ENCODE results near the gene IL32.

The IL32 gene, protein sequence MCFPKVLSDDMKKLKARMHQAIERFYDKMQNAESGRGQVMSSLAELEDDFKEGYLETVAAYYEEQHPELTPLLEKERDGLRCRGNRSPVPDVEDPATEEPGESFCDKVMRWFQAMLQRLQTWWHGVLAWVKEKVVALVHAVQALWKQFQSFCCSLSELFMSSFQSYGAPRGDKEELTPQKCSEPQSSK

DNA sequence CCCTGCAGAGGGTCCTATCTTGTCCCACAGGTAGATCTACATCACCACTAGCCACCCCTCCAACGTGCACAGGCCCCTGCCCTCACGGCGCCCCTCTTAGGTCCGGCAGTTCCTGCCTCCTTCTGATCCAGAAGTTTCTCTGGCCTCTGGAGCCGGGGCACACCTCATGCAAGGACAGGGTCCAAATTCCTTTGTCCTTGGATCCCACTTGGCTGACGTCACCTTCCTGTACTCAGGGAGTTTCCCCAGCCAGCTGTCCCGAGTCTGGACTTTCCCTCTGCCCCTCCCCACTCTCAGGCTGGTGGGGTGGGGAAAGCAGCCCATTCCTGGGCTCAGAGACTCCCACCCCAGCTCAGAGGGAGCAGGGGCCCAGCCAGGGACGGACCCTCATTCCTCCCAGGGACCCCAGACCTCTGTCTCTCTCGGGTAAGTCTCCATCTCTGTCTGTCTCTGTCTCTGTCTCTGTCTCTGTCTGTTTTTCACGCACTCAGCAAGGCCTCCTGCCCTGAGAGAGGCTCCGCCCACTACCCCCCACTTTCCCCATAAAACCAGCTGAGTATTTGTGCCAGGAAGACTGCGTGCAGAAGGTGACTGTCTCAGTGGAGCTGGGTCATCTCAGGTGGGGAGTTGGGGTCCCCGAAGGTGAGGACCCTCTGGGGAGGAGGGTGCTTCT, at the start of gene IL32:
TSS of gene IL32 (plus strand) at position 572 of the 673 bp plus-strand sequence. CDS start 172 bp downstream, outside the sequence.
- H3K4me3 ChIP-seq (ENCODE audit: low read depth, low read length), result no peak within 1 kb of the TSS

- no peak overlapping the region for H3K4me3 ChIP-seq (ENCODE audit: low read depth, low read length)
Observed at GRCh38 chr16:3015865-3016521, 49.4 kb upstream of the IL32 start.

- peak overlapping the region; percentile 93 for H3K4me3 ChIP-seq (ENCODE audit: low read depth, low read length)
Observed at GRCh38 chr16:3017344-3017743, 48.1 kb upstream of the IL32 start.

DNA sequence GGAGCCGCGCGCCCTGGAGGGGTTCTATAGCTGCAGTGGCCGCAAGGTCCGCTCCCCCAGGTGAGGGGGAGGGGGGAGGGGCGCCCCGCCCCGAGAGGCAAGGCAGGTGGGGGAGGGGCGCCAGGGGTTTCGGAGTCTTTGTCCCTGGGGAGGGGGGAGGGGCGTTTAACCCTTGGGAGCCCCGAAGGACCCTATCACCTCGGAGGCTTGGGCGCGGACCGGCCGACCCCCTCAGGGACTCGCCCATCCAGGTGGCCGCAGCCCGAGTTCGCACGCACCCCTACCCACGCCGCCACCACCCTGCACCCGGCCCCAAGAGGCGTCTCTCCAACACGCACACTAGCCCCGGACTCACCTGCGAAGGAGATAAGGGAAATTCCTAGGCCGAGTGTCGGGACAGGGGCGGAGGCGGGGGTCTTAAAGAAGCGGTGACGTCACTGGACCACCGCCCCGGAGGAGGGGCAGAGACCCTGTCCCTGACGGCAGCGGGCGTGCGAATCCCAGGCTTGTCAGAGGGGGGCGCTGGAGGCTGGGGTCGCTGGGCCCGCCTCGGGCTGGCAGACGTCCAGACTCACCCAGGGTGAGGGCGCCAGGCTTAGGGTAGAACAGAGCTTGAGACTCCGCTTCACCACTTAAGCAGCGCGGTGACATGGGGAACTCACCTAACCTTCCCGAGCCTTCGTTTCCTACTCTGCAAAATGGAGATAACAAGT, 47.5 kb upstream of the IL32 start, which contains the start of gene CLDN6:
TSS of gene CLDN6 (minus strand) at position 390 of the 713 bp plus-strand sequence. CDS start 2,162 bp downstream, outside the sequence.
- H3K4me3 ChIP-seq (ENCODE audit: low read depth, low read length), result peak within 1 kb of the TSS; percentile 93

- H3K4me3 ChIP-seq (ENCODE audit: low read depth, low read length), result peak overlapping the region; percentile 28
Observed at GRCh38 chr16:3019594-3020246, 45.7 kb upstream of the IL32 start.

DNA sequence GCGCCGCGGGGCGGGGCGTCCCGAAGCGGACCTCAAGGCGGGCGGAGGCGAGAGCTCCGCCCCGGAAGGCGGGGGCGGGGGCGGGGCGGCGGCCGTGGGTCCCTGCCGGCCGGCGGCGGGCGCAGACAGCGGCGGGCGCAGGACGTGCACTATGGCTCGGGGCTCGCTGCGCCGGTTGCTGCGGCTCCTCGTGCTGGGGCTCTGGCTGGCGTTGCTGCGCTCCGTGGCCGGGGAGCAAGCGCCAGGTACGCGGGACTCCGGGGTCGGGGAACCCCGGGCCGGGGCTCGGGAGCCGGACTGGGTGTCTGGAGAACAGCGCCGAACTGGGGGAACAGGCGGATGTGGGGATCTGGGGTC, 45.2 kb upstream of the IL32 start, which contains the start of gene TNFRSF12A:
TSS of gene TNFRSF12A (plus strand) at position 122 of the 357 bp plus-strand sequence. CDS start at position 152, 30 bp downstream.
- H3K4me3 ChIP-seq (ENCODE audit: low read depth, low read length), result peak within 1 kb of the TSS; percentile 85

DNA sequence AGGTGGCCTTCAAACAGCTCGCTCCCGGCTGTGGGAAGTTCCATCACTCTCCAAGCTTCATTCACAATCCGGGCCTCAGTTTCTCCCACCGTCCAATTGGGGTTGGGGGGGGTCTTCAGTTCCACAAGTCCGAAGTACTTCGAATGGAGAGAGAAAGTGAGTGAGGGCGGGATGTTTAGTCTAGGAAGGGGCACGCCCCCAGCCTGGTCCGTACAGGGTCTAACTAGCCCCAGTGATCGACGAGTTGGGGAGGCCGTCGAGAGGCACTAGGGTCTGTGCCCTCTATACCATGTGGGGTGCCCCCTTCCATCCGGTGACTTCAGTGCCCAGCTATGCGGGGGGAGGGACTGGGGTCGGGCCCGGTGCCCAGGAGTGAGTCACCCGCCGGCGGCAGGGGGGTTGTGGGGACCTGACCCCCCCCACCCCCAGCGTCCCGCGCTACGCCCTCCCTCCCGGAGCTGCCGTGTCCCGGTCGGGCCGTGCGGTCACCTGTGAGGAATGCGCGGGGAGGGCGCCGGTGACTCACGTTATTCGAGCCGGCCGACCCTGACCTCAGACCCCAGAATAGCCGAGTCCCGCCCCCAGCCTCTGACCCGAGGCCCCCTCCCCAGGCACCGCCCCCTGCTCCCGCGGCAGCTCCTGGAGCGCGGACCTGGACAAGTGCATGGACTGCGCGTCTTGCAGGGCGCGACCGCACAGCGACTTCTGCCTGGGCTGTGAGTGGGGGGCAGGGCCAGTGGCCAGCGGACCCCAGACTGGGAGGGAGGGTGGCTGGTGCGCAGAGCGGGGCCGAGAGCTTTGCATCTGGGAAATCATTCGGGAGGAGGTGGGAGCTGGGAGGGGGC, 44.6 kb upstream of the IL32 start:
- H3K4me3 ChIP-seq (ENCODE audit: low read depth, low read length), result peak overlapping the region; percentile 85

GRCh38 chr16:3021449-3022207, 43.8 kb upstream of the IL32 start:
- H3K4me3 ChIP-seq (ENCODE audit: low read depth, low read length), result peak overlapping the region; percentile 85

DNA sequence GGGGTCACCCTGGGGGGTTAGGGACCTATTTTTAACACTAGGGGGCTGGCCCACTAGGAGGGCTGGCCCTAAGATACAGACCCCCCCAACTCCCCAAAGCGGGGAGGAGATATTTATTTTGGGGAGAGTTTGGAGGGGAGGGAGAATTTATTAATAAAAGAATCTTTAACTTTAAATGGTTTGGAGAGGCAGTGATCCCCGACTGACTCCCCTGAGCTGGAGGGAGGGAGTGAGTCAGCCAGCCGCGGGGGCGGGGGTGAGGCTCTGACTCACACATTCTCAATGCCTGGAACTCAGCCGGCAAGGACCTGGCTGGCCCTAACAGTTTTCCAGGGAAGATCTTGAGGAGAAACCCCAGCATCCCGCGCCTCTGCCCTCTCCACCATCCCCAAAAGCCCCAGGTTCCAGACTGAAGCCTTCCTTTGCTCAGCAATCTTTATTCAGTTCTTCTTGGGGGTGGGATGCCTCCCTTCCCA, 43.2 kb upstream of the IL32 start:
- H3K4me3 ChIP-seq (ENCODE audit: low read depth, low read length), result peak overlapping the region; percentile 85

- H3K4me3 ChIP-seq (ENCODE audit: low read depth, low read length), result peak overlapping the region; percentile 85
Observed at GRCh38 chr16:3022684-3023414, 42.6 kb upstream of the IL32 start.

DNA sequence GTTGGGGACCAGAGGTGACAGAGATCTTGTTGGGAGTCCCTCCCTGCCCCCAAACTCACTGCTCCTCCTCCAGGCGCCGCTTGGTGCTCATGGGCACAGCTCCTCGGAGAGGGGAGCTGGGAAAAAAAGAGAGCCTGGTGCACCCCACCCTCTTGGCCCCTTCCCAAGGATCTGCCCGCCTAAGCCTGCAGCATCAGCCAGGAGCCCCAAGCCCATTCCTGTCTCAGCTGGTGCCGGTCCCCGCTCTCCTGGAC, 42.1 kb upstream of the IL32 start:
- H3K4me3 ChIP-seq (ENCODE audit: low read depth, low read length), result peak overlapping the region; percentile 85

GRCh38 chr16:3023669-3024478, 41.6 kb upstream of the IL32 start, which contains the start of the genes HCFC1R1 and THOC6:
Gene HCFC1R1, minus strand, starts transcription at chr16:3023942. Its CDS starts 1 bp downstream, at chr16:3023941.
Gene THOC6, plus strand, starts transcription at chr16:3024035. Its CDS starts 292 bp downstream, at chr16:3024327.
- H3K4me3 ChIP-seq (ENCODE audit: low read depth, low read length), result peak within 1 kb of the TSS; percentile 85

DNA sequence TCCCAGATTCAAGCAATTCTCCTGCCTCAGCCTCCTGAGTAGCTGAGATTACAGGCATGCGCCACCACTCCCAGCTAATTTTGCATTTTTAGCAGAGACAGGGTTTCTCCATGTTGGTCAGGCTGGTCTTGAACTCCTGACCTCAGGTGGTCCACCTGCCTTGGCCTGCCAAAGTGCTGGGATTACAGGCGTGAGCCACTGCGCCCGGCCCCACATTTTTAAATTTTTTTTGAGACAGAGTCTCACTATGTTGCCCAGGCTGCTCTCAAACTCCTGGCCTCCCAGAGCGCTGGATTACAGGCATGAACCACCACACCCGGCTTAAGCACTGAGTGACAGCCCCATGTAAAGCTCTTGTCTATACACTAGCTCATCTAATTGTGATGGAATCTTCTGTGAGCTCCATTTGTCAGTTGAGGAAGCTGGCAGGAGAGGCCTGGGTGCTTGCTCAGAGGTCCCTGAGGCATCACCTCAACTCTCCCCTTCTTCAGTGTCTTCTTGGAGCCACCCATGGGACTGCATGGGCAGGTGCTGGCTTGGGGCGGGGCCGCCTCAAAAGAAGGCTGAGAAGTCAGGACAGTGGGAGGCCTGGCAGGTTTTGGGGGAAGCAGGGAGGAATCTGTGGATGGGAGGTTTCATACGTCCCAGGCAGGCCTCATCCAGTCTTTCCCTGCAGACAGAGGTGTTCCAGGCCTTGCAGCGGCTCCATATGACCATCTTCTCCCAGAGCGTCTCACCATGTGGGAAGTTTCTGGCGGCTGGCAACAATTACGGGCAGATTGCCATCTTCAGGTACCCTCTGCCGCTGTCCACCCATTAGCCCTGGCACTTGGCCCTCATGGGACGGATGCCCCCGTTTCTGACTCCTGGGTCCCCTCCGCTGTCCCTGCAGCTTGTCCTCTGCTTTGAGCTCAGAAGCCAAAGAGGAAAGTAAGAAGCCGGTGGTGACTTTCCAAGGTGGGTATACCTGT, 40.1 kb upstream of the IL32 start:
- H3K4me3 ChIP-seq (ENCODE audit: low read depth, low read length), result no peak overlapping the region

DNA sequence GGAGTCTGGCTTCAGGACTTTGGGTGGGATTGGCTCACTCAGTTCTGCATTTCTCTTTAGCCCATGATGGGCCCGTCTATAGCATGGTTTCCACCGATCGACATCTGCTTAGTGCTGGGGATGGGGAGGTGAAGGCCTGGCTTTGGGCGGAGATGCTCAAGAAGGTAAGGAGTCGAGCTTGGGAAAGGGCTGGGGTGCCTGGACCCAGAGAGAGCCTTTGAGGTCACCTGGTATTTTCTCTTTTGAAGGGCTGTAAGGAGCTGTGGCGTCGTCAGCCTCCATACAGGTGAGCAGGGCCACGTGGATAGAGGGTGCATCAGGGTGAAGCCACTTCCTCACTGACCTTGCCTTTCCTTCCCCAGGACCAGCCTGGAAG, 39.4 kb upstream of the IL32 start:
- no peak overlapping the region for H3K4me3 ChIP-seq (ENCODE audit: low read depth, low read length)

DNA sequence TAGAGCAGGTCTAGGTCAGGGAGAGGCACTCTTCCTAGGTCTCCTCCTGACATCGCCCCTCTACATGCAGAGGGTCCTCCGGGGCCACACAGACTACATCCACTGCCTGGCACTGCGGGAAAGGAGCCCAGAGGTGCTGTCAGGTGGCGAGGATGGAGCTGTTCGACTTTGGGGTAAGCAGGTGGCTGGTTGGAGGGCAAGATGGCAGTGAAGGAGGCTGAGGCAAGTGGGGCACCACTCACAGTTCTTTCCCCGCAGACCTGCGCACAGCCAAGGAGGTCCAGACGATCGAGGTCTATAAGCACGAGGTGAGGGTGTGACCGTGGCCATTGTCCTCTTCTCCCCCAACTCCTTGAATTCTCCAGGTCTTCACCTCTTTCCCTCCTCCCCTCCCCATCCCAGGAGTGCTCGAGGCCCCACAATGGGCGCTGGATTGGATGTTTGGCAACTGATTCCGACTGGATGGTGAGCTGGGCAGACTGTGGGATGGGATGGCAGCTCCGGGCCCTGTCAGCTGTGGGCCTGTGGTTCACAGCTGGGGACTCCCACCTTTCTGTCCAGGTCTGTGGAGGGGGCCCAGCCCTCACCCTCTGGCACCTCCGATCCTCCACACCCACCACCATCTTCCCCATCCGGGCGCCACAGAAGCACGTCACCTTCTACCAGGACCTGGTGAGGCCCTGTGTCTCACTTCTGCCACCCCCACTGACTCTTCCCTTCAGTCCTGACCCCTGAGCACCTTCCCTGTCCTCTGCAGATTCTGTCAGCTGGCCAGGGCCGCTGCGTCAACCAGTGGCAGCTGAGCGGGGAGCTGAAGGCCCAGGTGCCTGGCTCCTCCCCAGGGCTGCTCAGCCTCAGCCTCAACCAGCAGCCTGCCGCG, 38.6 kb upstream of the IL32 start:
- H3K4me3 ChIP-seq (ENCODE audit: low read depth, low read length), result no peak overlapping the region

GRCh38 chr16:3027489-3027795, 38.0 kb upstream of the IL32 start:
- no peak overlapping the region for H3K4me3 ChIP-seq (ENCODE audit: low read depth, low read length)

All from iPS-11a (cell line).